COLO668 (cell line): Measurements from ENCODE around the gene UNC13C.

Experiments
- DNase-seq: peaks from one replicate; lab custom pipeline; 2025; ENCODE audit not compliant: unreplicated experiment; lab: John Stamatoyannopoulos, UW

Gene UNC13C

GRCh38 chr15:54102704-54103103 lies 124.5 kb downstream of the UNC13C start:
- no peak for DNase-seq

- DNase-seq: no peak
Observed at GRCh38 chr15:54109014-54109413, 130.8 kb downstream of the UNC13C start.

GRCh38 chr15:54119051-54119450 lies 140.8 kb downstream of the UNC13C start:
- DNase-seq: no peak

GRCh38 chr15:54120949-54121463 lies 142.8 kb downstream of the UNC13C start:
- DNase-seq: no peak

GRCh38 chr15:54127574-54127973 lies 149.3 kb downstream of the UNC13C start:
- no peak for DNase-seq

GRCh38 chr15:54131410-54131809 lies 153.2 kb downstream of the UNC13C start:
- no peak for DNase-seq

GRCh38 chr15:54149115-54149531 lies 170.9 kb downstream of the UNC13C start:
- DNase-seq: no peak

- DNase-seq: no peak
Observed at GRCh38 chr15:54150255-54150654, 172.0 kb downstream of the UNC13C start.

- no peak for DNase-seq
Observed at GRCh38 chr15:54159012-54159411, 180.8 kb downstream of the UNC13C start.

GRCh38 chr15:54187325-54187724 lies 209.1 kb downstream of the UNC13C start:
- no peak for DNase-seq

- DNase-seq: no peak
Observed at GRCh38 chr15:54197995-54198394, 219.8 kb downstream of the UNC13C start.

GRCh38 chr15:54206586-54207321 lies 228.5 kb downstream of the UNC13C start:
- no peak for DNase-seq

GRCh38 chr15:54208786-54209185 lies 230.5 kb downstream of the UNC13C start:
- no peak for DNase-seq

GRCh38 chr15:54212635-54213034 lies 234.4 kb downstream of the UNC13C start:
- DNase-seq: no peak

GRCh38 chr15:54226455-54226854 lies 248.2 kb downstream of the UNC13C start:
- no peak for DNase-seq

- DNase-seq: no peak
Observed at GRCh38 chr15:54227569-54227968, 249.3 kb downstream of the UNC13C start.

- DNase-seq: no peak
Observed at GRCh38 chr15:54250326-54250725, 272.1 kb downstream of the UNC13C start.

- DNase-seq: no peak
Observed at GRCh38 chr15:54256190-54256589, 277.9 kb downstream of the UNC13C start.

GRCh38 chr15:54273928-54274327 lies 295.7 kb downstream of the UNC13C start:
- DNase-seq: no peak

GRCh38 chr15:54277834-54278233 lies 299.6 kb downstream of the UNC13C start:
- no peak for DNase-seq

GRCh38 chr15:54280726-54281125 lies 302.5 kb downstream of the UNC13C start:
- no peak for DNase-seq

- no peak for DNase-seq
Observed at GRCh38 chr15:54282228-54282836, 304.1 kb downstream of the UNC13C start.

GRCh38 chr15:54288049-54288448 lies 309.8 kb downstream of the UNC13C start:
- no peak for DNase-seq
